Memory B cell (primary cell): ENCODE data around the gene ITM2B.

ENCODE experiments used
- ATAC-seq: fragments of 150-1000 bp; cut with Tn5 transposase; 2 replicates; pipeline ENCODE4 v1.10.0; 2021; ENCODE audit warnings: low read depth, mild to moderate bottlenecking, moderate library complexity
- DNase-seq, 2 donors: peaks; one replicate each; pipeline ENCODE4 v3.0.0; 2022; ENCODE audit warnings: low spot score in 2 of 2
- H3K27ac Mint-ChIP-seq: one replicate; pipeline ENCODE4 v1.8.0; 2022; ENCODE audit warnings: mild to moderate bottlenecking, moderate library complexity, mixed read lengths
- H3K27me3 Mint-ChIP-seq: one replicate; pipeline ENCODE4 v1.8.0; 2022; ENCODE audit warnings: mixed read lengths
- H3K36me3 Mint-ChIP-seq: one replicate; pipeline ENCODE4 v1.8.0; 2022; ENCODE audit warnings: mild to moderate bottlenecking, mixed read lengths
- H3K4me1 Mint-ChIP-seq: one replicate; pipeline ENCODE4 v1.8.0; 2022; ENCODE audit warnings: mixed read lengths
- H3K4me3 Mint-ChIP-seq: one replicate; pipeline ENCODE4 v1.8.0; 2022; ENCODE audit warnings: mild to moderate bottlenecking, moderate library complexity, mixed read lengths
- H3K9me3 Mint-ChIP-seq: one replicate; pipeline ENCODE4 v1.8.0; 2022; ENCODE audit warnings: mixed read lengths

The ITM2B gene

GRCh38 chr13:48317511-48318376 lies 84.7 kb downstream of the ITM2B start:
- Mint-ChIP-seq H3K9me3 (peaks cover 7% of the 10 kb centered on the region), H3K4me3 (peak overlapping the region; percentile 65), H3K27me3 (no peaks in the 10 kb centered on the region), H3K27ac (no peak overlapping the region), H3K36me3 (peaks cover 59% of the 10 kb centered on the region), H3K4me1 (peaks cover 23% of the 10 kb centered on the region)
- ATAC-seq (no peak), DNase-seq (no peak)

- ATAC-seq: no peak
- H3K36me3 Mint-ChIP-seq: peaks cover 56% of the 10 kb centered on the region
- peaks cover 7% of the 10 kb centered on the region for H3K9me3 Mint-ChIP-seq
- peaks cover 20% of the 10 kb centered on the region for H3K4me1 Mint-ChIP-seq
- H3K27ac Mint-ChIP-seq: peak overlapping the region; percentile 17
- no peak for DNase-seq
- no peaks in the 10 kb centered on the region for H3K27me3 Mint-ChIP-seq
- H3K4me3 Mint-ChIP-seq: peak overlapping the region; percentile 65
Measured at GRCh38 chr13:48318377-48318811, 85.4 kb downstream of the ITM2B start.

- no peak overlapping the region for H3K27ac Mint-ChIP-seq
- peaks cover 7% of the 10 kb centered on the region for H3K9me3 Mint-ChIP-seq
- ATAC-seq (peak; percentile 29), DNase-seq (no peak)
- H3K27me3 Mint-ChIP-seq: no peaks in the 10 kb centered on the region
- peak overlapping the region; percentile 65 for H3K4me3 Mint-ChIP-seq
- peaks cover 54% of the 10 kb centered on the region for H3K36me3 Mint-ChIP-seq
- H3K4me1 Mint-ChIP-seq: peaks cover 21% of the 10 kb centered on the region
Measured at GRCh38 chr13:48318821-48319511, 86.0 kb downstream of the ITM2B start.
